Mesendoderm (in vitro differentiated cells): Measurements from ENCODE around the gene FSTL4.
A peak's percentile ranks its signal among the peaks of the same experiment; 100 is the strongest.

Experiments
- DNase-seq: peaks from one replicate; pipeline ENCODE4 v3.0.0; 2013
- H2AK5ac ChIP-seq: 2 replicates; pipeline ENCODE4 v1.6.1; 2013; ENCODE audit warnings: low read length, inconsistent platforms
- H2BK120ac ChIP-seq: 2 replicates; pipeline ENCODE4 v1.6.1; 2013; ENCODE audit warnings: low read depth, mild to moderate bottlenecking, low read length, moderate library complexity, mixed read lengths
- H2BK15ac ChIP-seq: replicated peaks from 2 replicates; pipeline ENCODE4 v1.6.1; 2013; ENCODE audit warnings: low read depth, mild to moderate bottlenecking, moderate library complexity
- H2BK5ac ChIP-seq: 2 replicates; pipeline ENCODE4 v1.6.1; 2013; ENCODE audit warnings: low read length, inconsistent platforms
- H3K18ac ChIP-seq: 2 replicates; pipeline ENCODE4 v1.6.1; 2013; ENCODE audit warnings: mild to moderate bottlenecking, low read length, mixed read lengths
- H3K23ac ChIP-seq: one replicate; pipeline ENCODE4 v1.6.1; 2013; ENCODE audit warnings: low read length
- H3K27ac ChIP-seq: 2 replicates; pipeline ENCODE4 v1.5.1; 2013; ENCODE audit warnings: low read depth, mild to moderate bottlenecking, inconsistent platforms, low read length, moderate library complexity
- H3K27me3 ChIP-seq: 2 replicates; pipeline ENCODE4 v1.6.1; 2013; ENCODE audit warnings: low read length, control low read depth, mild to moderate bottlenecking, inconsistent platforms; ENCODE audit not compliant: insufficient read depth, poor library complexity
- H3K36me3 ChIP-seq: 2 replicates; pipeline ENCODE4 v1.6.1; 2013; ENCODE audit warnings: low read length, inconsistent platforms; ENCODE audit not compliant: control insufficient read depth, insufficient read depth
- H3K4ac ChIP-seq: one replicate; pipeline ENCODE4 v1.6.1; 2013; ENCODE audit warnings: low read depth, mild to moderate bottlenecking, low read length, moderate library complexity
- H3K4me1 ChIP-seq: 2 replicates; pipeline ENCODE4 v1.6.1; 2013; ENCODE audit warnings: low read depth, low read length, inconsistent platforms; ENCODE audit not compliant: control insufficient read depth
- H3K4me2 ChIP-seq: 2 replicates; pipeline ENCODE4 v1.6.1; 2013; ENCODE audit warnings: low read length
- H3K4me3 ChIP-seq: 2 replicates; pipeline ENCODE4 v1.5.1; 2013; ENCODE audit warnings: mild to moderate bottlenecking, low read length
- H3K56ac ChIP-seq: one replicate; pipeline ENCODE4 v1.6.1; 2013; ENCODE audit warnings: low read length
- H3K79me1 ChIP-seq: 2 replicates; pipeline ENCODE4 v1.6.1; 2013; ENCODE audit warnings: low read length, inconsistent platforms
- H3K79me2 ChIP-seq: 2 replicates; pipeline ENCODE4 v1.6.1; 2013; ENCODE audit warnings: mild to moderate bottlenecking, low read length; ENCODE audit not compliant: control insufficient read depth, insufficient read depth
- H3K9ac ChIP-seq: 2 replicates; pipeline ENCODE4 v1.6.1; 2013; ENCODE audit warnings: low read length, inconsistent platforms
- H4K5ac ChIP-seq: one replicate; pipeline ENCODE4 v1.6.1; 2013; ENCODE audit warnings: low read length
- H4K8ac ChIP-seq: one replicate; pipeline ENCODE4 v1.6.1; 2013; ENCODE audit warnings: low read depth, mild to moderate bottlenecking, control low read depth, low read length, moderate library complexity
- WGBS: extraction: QIAGEN DNeasy Blood & Tissue Kit; methylation state at CpG from one replicate; pipeline ENCODE4 v1.1.7; 2013; ENCODE audit warnings: low lambda C conversion rate, missing lambda C conversion rate; ENCODE audit not compliant: insufficient coverage; ENCODE audit errors: extremely low coverage; 5-methylcytosine and 5-hydroxymethylcytosine counted together

Gene FSTL4

DNA sequence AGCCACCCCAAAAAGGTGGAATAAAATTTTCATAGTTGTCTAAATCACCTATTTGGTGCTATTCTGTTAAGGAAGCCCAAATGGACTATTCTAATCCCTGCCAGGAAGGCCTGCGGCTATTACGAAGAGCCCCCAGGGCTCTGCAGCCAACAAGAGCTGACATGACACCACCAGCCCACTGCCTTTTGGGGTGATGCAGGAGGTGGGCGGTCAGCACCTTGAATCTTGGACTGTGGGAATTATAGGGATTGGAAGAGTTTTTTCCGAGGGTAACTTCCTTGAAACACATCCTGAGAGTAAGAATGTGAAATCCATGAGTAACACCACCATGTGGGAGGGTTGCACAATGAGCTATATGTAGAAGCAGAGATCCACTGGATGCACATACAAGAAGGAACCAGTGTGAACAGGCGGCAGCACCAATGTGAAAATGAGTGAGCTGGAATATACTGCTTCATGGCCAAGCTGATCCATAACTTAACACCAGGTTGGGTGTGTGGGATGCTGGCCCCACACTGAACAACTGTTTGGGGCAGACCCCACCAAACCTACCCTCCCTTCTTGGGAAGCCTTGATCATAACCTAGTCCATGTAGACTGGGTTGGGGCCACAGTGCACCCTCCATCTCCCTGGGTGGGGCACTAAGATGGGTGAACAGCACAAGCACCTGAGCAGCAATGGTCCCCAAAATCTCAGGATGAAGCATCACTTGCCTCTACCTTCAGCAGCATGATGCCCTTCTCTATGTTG, 239.0 kb downstream of the FSTL4 start:
- H4K8ac ChIP-seq: no peak overlapping the region
- peak overlapping the region; percentile 37 for H3K4ac ChIP-seq
- H3K27ac ChIP-seq: no peak overlapping the region
- H3K79me2 ChIP-seq: no peaks in the 10 kb centered on the region
- H2BK5ac ChIP-seq: no peak overlapping the region
- H3K4me2 ChIP-seq: no peak overlapping the region
- H3K36me3 ChIP-seq: no peaks in the 10 kb centered on the region
- no peak overlapping the region for H3K18ac ChIP-seq
- H4K5ac ChIP-seq: no peak overlapping the region
- H2BK15ac ChIP-seq: no peak overlapping the region
- no peak overlapping the region for H3K23ac ChIP-seq
- H3K9ac ChIP-seq: no peak overlapping the region
- no peak for DNase-seq
- H3K4me1 ChIP-seq: peaks cover 20% of the 10 kb centered on the region
- WGBS: no CpG with 5 or more reads among the region's 5 CpGs
- no peak overlapping the region for H3K56ac ChIP-seq
- no peak overlapping the region for H2AK5ac ChIP-seq
- no peak overlapping the region for H3K4me3 ChIP-seq
- no peaks in the 10 kb centered on the region for H3K79me1 ChIP-seq
- H2BK120ac ChIP-seq: no peak overlapping the region
- H3K27me3 ChIP-seq: no peaks in the 10 kb centered on the region

DNA sequence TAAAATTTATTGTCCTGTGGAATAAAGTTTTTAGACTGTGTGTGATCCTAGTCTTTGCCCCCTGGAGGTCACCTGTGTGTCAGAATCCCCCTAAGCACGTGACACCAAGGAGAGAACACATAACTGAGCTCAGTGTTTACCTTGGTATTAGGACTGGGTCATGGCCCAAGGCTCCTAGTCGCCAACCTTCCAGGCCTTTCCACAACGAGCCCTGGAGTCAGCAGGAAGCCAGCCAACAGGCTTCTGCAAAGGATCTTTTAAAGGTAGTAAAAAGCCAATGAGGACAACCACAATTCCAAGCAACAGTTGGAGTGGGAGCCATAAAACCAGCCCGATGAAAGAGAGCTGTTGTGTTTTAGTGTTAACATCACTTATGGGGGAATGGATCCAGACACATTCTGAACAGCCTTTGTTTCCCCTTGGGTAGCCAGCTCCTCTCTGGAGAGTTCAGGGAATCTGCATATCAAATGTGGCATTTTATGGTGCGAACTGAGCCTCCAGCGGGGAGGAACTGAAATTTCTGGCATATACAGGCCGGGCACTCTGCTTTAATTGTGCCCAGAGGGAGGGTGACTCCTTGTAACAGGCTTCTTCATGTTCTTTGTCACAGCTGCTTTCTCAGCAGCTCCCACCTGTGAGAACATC, 239.9 kb downstream of the FSTL4 start:
- H3K56ac ChIP-seq: no peak overlapping the region
- no peaks in the 10 kb centered on the region for H3K79me2 ChIP-seq
- no peak overlapping the region for H2AK5ac ChIP-seq
- H2BK5ac ChIP-seq: no peak overlapping the region
- H2BK15ac ChIP-seq: no peak overlapping the region
- DNase-seq: peak; percentile 18
- no peaks in the 10 kb centered on the region for H3K36me3 ChIP-seq
- no peak overlapping the region for H3K4ac ChIP-seq
- H4K5ac ChIP-seq: no peak overlapping the region
- no peak overlapping the region for H4K8ac ChIP-seq
- no peak overlapping the region for H3K27ac ChIP-seq
- H3K4me2 ChIP-seq: no peak overlapping the region
- H3K4me3 ChIP-seq: no peak overlapping the region
- WGBS: no CpG with 5 or more reads among the region's 7 CpGs
- H3K4me1 ChIP-seq: peaks cover 20% of the 10 kb centered on the region
- no peaks in the 10 kb centered on the region for H3K79me1 ChIP-seq
- H3K18ac ChIP-seq: no peak overlapping the region
- no peak overlapping the region for H3K23ac ChIP-seq
- H3K27me3 ChIP-seq: no peaks in the 10 kb centered on the region
- no peak overlapping the region for H3K9ac ChIP-seq
- H2BK120ac ChIP-seq: no peak overlapping the region

GRCh38 chr5:133371371-133372155, 240.8 kb downstream of the FSTL4 start:
- H3K4me1 ChIP-seq: peaks cover 20% of the 10 kb centered on the region
- no peak overlapping the region for H2BK5ac ChIP-seq
- no peak overlapping the region for H3K4me2 ChIP-seq
- H3K4me3 ChIP-seq: no peak overlapping the region
- H3K18ac ChIP-seq: no peak overlapping the region
- no CpG with 5 or more reads among the region's 15 CpGs for WGBS
- H3K27ac ChIP-seq: peak overlapping the region; percentile 7
- H4K8ac ChIP-seq: no peak overlapping the region
- H3K79me1 ChIP-seq: no peaks in the 10 kb centered on the region
- H3K23ac ChIP-seq: no peak overlapping the region
- no peak overlapping the region for H3K4ac ChIP-seq
- no peak overlapping the region for H2BK120ac ChIP-seq
- H2BK15ac ChIP-seq: no peak overlapping the region
- H3K56ac ChIP-seq: peak overlapping the region; percentile 69
- no peaks in the 10 kb centered on the region for H3K79me2 ChIP-seq
- H3K36me3 ChIP-seq: no peaks in the 10 kb centered on the region
- no peak overlapping the region for H3K9ac ChIP-seq
- no peaks in the 10 kb centered on the region for H3K27me3 ChIP-seq
- no peak overlapping the region for H4K5ac ChIP-seq
- no peak overlapping the region for H2AK5ac ChIP-seq
- DNase-seq: peak; percentile 73

GRCh38 chr5:133370904-133371303, 241.4 kb downstream of the FSTL4 start:
- Histone ChIP-seq H3K4me2 (no peak overlapping the region), H2BK120ac (no peak overlapping the region), H3K4me1 (peaks cover 20% of the 10 kb centered on the region), H3K4me3 (no peak overlapping the region), H2BK15ac (no peak overlapping the region), H3K79me2 (no peaks in the 10 kb centered on the region), H3K23ac (no peak overlapping the region), H3K36me3 (no peaks in the 10 kb centered on the region), H3K4ac (peak overlapping the region; percentile 39), H3K79me1 (no peaks in the 10 kb centered on the region), H3K27ac (peak overlapping the region; percentile 7), H3K18ac (no peak overlapping the region), H2AK5ac (no peak overlapping the region), H4K8ac (no peak overlapping the region), H3K9ac (no peak overlapping the region), H4K5ac (no peak overlapping the region), H3K56ac (peak overlapping the region; percentile 69), H2BK5ac (peak overlapping the region; percentile 47), H3K27me3 (no peaks in the 10 kb centered on the region)
- no peak for DNase-seq
- no CpG with 5 or more reads among the region's 7 CpGs for WGBS

- no peak overlapping the region for H3K27ac ChIP-seq
- no peak overlapping the region for H3K18ac ChIP-seq
- H2BK5ac ChIP-seq: peak overlapping the region; percentile 42
- H2BK120ac ChIP-seq: no peak overlapping the region
- H3K4ac ChIP-seq: peak overlapping the region; percentile 39
- H4K8ac ChIP-seq: no peak overlapping the region
- no CpG with 5 or more reads among the region's 8 CpGs for WGBS
- no peak overlapping the region for H3K9ac ChIP-seq
- peak overlapping the region; percentile 75 for H3K23ac ChIP-seq
- DNase-seq: no peak
- no peak overlapping the region for H3K4me3 ChIP-seq
- H3K56ac ChIP-seq: peak overlapping the region; percentile 69
- H3K79me1 ChIP-seq: no peaks in the 10 kb centered on the region
- H4K5ac ChIP-seq: no peak overlapping the region
- no peaks in the 10 kb centered on the region for H3K27me3 ChIP-seq
- H2BK15ac ChIP-seq: no peak overlapping the region
- H3K4me2 ChIP-seq: no peak overlapping the region
- peak overlapping the region; percentile 85 for H2AK5ac ChIP-seq
- H3K4me1 ChIP-seq: peaks cover 23% of the 10 kb centered on the region
- H3K36me3 ChIP-seq: no peaks in the 10 kb centered on the region
- no peaks in the 10 kb centered on the region for H3K79me2 ChIP-seq
Observed at GRCh38 chr5:133370036-133370831, 242.1 kb downstream of the FSTL4 start.
